Panc1 (cell line): ENCODE results near the gene MAP3K6. TPM values are rescaled to one million over a fixed set of nuclear protein-coding genes. Genes with fewer than 3 reads are reported as not detected.

Experiments used
- ATAC-seq: fragments of 200-7000 bp; cut with Tn5 transposase; 2 replicates; pipeline ENCODE4 v1.9.1; 2020; ENCODE audit warnings: mild to moderate bottlenecking, moderate library complexity
- BruUV-seq: library from RNA; stranded (reverse); fragments of 400-500 nt; replicated peaks from 2 replicates; lab custom pipeline; 2021; lab: Mats Ljungman, UMichigan
- CTCF ChIA-PET: fragments of 300-600 bp; sonication (Branson Sonifier 250); formaldehyde crosslinking; loops from one replicate; lab custom pipeline; 2022; ENCODE audit warnings: antibody characterized with exemption; lab: Charles Lee
- POLR2A ChIA-PET: fragments of 300-600 bp; sonication (Branson Sonifier 250); formaldehyde crosslinking; loops from one replicate; lab custom pipeline; 2022; ENCODE audit warnings: antibody characterized with exemption; lab: Charles Lee
- DNase-seq: peaks from one replicate; pipeline ENCODE4 v3.0.0-alpha.2; 2010; ENCODE audit warnings: low read depth, low spot score
- H3K27ac ChIP-seq: 2 replicates; pipeline ENCODE4 v1.5.1; 2011; ENCODE audit warnings: mild to moderate bottlenecking, low read length, inconsistent platforms
- H3K27me3 ChIP-seq: fragments of 200-500 bp; sonication (Bioruptor generic); 2 replicates; pipeline ENCODE4 v1.6.0; 2014; ENCODE audit warnings: low read length, inconsistent platforms; ENCODE audit not compliant: control insufficient read depth, insufficient read depth
- H3K36me3 ChIP-seq: fragments of 200-500 bp; sonication (Bioruptor generic); 2 replicates; pipeline ENCODE4 v1.5.1; 2014; ENCODE audit warnings: inconsistent platforms, mild to moderate bottlenecking, low read length, moderate library complexity; ENCODE audit not compliant: control insufficient read depth, insufficient read depth
- H3K4me1 ChIP-seq: 2 replicates; pipeline ENCODE4 v1.5.1; 2011; ENCODE audit warnings: inconsistent platforms, mild to moderate bottlenecking, low read length, moderate library complexity; ENCODE audit not compliant: control insufficient read depth, insufficient read depth
- H3K4me3 ChIP-seq, 2 experiments: 2 replicates each; pipeline ENCODE4 v1.5.1; 2011 to 2012; ENCODE audit warnings: low read depth in 2 of 2, low read length in 2 of 2, mild to moderate bottlenecking in 2 of 2, inconsistent platforms in 1 of 2, moderate library complexity in 1 of 2
- H3K9me3 ChIP-seq: fragments of 200-500 bp; sonication (Bioruptor generic); 2 replicates; pipeline ENCODE4 v1.5.1; 2014; ENCODE audit warnings: low read depth, mild to moderate bottlenecking, inconsistent platforms, low read length, moderate library complexity; ENCODE audit not compliant: control insufficient read depth, insufficient read depth
- POLR2AphosphoS5 ChIP-seq: IDR thresholded peaks from 2 replicates; pipeline ENCODE4 v1.6.1; 2012; ENCODE audit warnings: mild to moderate bottlenecking, low read depth, low read length, moderate library complexity
- SIN3A ChIP-seq: IDR thresholded peaks from 2 replicates; pipeline ENCODE4 v1.6.1; 2012; ENCODE audit warnings: low read depth, mild to moderate bottlenecking, low read length, moderate library complexity, borderline replicate concordance; ENCODE audit not compliant: insufficient read depth
- TCF7L2 ChIP-seq: IDR thresholded peaks from 2 replicates; pipeline ENCODE4 v1.6.1; 2011; ENCODE audit warnings: mild to moderate bottlenecking, low read depth, low read length, inconsistent platforms
- in situ Hi-C: cut with HindIII; loops from 2 replicates; pipeline ENCODE4 v1.10.0; 2016; ENCODE audit warnings: low sequenced_read_pairs, low pct_unique_long_range_greater_than_20kb
- intact Hi-C: fragments of 100-400 bp; cut with micrococcal nuclease; formaldehyde crosslinking; loops from one replicate; pipeline ENCODE4 v1.10.0; 2022; ENCODE audit not compliant: unreplicated experiment
- total RNA-seq: library from RNA; stranded (reverse); gene quantifications from one replicate; pipeline ENCODE4 v1.2.1, GENCODE V29; 2021; ENCODE audit not compliant: unreplicated experiment
- TF ChIP-seq, protein P1 (sequence below): fragments of 450-650 bp; IDR thresholded peaks from 2 replicates; pipeline ENCODE4 v1.5.1; 2017; ENCODE audit warnings: mild to moderate bottlenecking
- TF ChIP-seq, protein P2 (sequence below), 2 experiments: IDR thresholded peaks; 2 replicates each; pipeline ENCODE4 v1.6.1; 2011 to 2012; ENCODE audit warnings: low read depth in 2 of 2, control low read depth in 1 of 2, low read length in 1 of 2, mild to moderate bottlenecking in 1 of 2, moderate library complexity in 1 of 2; ENCODE audit not compliant: insufficient read depth in 1 of 2

MAP3K6 gene
- total RNA-seq, 1 experiment from 2014 or later, result 56.9 TPM

GRCh38 chr1:27379564-27380122, 12.9 kb upstream of the MAP3K6 start:
- no peak for TF ChIP-seq SIN3A
- CTCF ChIA-PET, result no interaction called here
- Histone ChIP-seq H3K27me3 (no peaks in the 10 kb centered on the region), H3K36me3 (no peaks in the 10 kb centered on the region), H3K4me3 (no peak overlapping the region), H3K9me3 (no peaks in the 10 kb centered on the region), H3K4me1 (no peaks in the 10 kb centered on the region), H3K27ac (no peak overlapping the region)
- intact Hi-C loops (no loop called here), in situ Hi-C loops (no loop called here)
- ATAC-seq (no peak), DNase-seq (no peak)
- no TSS peak for BruUV-seq
- POLR2A ChIA-PET, result no interaction called here

- Histone ChIP-seq H3K4me1 (no peaks in the 10 kb centered on the region), H3K27ac (no peak overlapping the region), H3K36me3 (no peaks in the 10 kb centered on the region), H3K27me3 (no peaks in the 10 kb centered on the region), H3K4me3 (no peak overlapping the region), H3K9me3 (no peaks in the 10 kb centered on the region)
- in situ Hi-C loops (no loop called here), intact Hi-C loops (no loop called here)
- ATAC-seq (no peak), DNase-seq (no peak)
- TF ChIP-seq, protein P1, sequence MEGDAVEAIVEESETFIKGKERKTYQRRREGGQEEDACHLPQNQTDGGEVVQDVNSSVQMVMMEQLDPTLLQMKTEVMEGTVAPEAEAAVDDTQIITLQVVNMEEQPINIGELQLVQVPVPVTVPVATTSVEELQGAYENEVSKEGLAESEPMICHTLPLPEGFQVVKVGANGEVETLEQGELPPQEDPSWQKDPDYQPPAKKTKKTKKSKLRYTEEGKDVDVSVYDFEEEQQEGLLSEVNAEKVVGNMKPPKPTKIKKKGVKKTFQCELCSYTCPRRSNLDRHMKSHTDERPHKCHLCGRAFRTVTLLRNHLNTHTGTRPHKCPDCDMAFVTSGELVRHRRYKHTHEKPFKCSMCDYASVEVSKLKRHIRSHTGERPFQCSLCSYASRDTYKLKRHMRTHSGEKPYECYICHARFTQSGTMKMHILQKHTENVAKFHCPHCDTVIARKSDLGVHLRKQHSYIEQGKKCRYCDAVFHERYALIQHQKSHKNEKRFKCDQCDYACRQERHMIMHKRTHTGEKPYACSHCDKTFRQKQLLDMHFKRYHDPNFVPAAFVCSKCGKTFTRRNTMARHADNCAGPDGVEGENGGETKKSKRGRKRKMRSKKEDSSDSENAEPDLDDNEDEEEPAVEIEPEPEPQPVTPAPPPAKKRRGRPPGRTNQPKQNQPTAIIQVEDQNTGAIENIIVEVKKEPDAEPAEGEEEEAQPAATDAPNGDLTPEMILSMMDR, result no peak
- POLR2A ChIA-PET, result interaction anchor here (0.6 kb wide), 1 partner anchor 34 kb away, joined by 4 read pairs; no protein-coding TSS in a partner anchor
- no TSS peak for BruUV-seq
- CTCF ChIA-PET, result interaction anchor here (0.6 kb wide), 1 partner anchor 11 kb away, joined by 3 read pairs; no protein-coding TSS in a partner anchor
Measured at GRCh38 chr1:27377760-27378495, 11.2 kb upstream of the MAP3K6 start.

DNA sequence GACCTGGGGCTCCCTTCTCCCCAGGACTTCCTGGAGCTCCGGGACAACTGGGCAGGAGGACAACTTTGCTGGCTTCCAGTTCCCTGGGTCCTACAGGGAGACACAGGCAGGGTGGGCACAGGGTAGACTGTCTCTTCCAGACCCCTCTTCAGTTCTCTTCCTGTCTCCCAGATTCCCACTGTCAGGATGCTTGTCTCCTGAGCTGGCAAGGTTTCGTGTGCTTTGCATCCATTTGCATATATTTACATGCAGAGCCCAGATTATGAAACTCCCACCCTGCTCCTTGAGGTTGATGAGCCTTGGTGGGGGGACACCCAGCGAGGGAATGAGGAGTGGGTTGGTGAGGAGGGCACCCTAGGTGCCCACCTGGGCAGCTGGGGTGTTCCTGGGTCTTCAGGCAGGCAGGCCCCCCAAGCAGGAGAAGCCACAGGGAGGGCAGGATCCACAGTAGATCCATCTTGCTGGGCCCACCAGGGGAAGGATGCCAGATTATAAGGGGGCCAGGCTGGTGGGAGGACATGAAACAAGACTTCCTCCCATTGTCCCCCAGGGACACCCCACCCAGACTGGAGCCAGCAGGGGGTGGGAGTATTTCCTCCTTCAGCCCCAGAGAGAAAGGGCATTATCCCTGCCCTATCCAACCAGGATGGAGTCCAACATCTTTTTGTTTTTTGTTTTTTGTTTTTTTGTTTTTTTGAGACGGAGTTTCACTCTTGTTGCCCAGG, 7.8 kb upstream of the MAP3K6 start, which contains the start of gene FCN3:
Gene FCN3 (minus strand): TSS at position 463 of the 725 bp plus-strand sequence. CDS start 6 bp downstream, at position 457.
- Histone ChIP-seq H3K4me3 (no peak within 1 kb of the TSS), H3K27me3 (no peaks in the 10 kb centered on the region), H3K27ac (no peak within 1 kb of the TSS), H3K36me3 (no peaks in the 10 kb centered on the region), H3K9me3 (no peaks in the 10 kb centered on the region), H3K4me1 (no peaks in the 10 kb centered on the region)
- TF ChIP-seq, protein P1, result no peak
- TF ChIP-seq SIN3A (no peak), POLR2AphosphoS5 (no peak), TCF7L2 (no peak)
- TF ChIP-seq, protein P2, sequence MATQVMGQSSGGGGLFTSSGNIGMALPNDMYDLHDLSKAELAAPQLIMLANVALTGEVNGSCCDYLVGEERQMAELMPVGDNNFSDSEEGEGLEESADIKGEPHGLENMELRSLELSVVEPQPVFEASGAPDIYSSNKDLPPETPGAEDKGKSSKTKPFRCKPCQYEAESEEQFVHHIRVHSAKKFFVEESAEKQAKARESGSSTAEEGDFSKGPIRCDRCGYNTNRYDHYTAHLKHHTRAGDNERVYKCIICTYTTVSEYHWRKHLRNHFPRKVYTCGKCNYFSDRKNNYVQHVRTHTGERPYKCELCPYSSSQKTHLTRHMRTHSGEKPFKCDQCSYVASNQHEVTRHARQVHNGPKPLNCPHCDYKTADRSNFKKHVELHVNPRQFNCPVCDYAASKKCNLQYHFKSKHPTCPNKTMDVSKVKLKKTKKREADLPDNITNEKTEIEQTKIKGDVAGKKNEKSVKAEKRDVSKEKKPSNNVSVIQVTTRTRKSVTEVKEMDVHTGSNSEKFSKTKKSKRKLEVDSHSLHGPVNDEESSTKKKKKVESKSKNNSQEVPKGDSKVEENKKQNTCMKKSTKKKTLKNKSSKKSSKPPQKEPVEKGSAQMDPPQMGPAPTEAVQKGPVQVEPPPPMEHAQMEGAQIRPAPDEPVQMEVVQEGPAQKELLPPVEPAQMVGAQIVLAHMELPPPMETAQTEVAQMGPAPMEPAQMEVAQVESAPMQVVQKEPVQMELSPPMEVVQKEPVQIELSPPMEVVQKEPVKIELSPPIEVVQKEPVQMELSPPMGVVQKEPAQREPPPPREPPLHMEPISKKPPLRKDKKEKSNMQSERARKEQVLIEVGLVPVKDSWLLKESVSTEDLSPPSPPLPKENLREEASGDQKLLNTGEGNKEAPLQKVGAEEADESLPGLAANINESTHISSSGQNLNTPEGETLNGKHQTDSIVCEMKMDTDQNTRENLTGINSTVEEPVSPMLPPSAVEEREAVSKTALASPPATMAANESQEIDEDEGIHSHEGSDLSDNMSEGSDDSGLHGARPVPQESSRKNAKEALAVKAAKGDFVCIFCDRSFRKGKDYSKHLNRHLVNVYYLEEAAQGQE (IDR thresholded peaks at IDR 0.05; ENCODE audit: insufficient read depth in 1 of 2, low read depth in 2 of 2, low read length in 1 of 2), result no peak
- no TSS peak for BruUV-seq
- in situ Hi-C loops (no loop called here), intact Hi-C loops (no loop called here)
- no peak for ATAC-seq
- DNase-seq, result no peak
- ChIA-PET POLR2A (interaction anchor here (0.7 kb wide), 1 partner anchor 9 kb away, joined by 3 read pairs; no protein-coding TSS in a partner anchor), CTCF (no interaction called here)
